ENCODE data around the gene CRB1.
"Not testable (repeated sequence)": the region's sequence is repeated elsewhere in the genome, so short reads cannot be mapped to it uniquely, and the experiment has no call there.

CRB1 gene

DNA sequence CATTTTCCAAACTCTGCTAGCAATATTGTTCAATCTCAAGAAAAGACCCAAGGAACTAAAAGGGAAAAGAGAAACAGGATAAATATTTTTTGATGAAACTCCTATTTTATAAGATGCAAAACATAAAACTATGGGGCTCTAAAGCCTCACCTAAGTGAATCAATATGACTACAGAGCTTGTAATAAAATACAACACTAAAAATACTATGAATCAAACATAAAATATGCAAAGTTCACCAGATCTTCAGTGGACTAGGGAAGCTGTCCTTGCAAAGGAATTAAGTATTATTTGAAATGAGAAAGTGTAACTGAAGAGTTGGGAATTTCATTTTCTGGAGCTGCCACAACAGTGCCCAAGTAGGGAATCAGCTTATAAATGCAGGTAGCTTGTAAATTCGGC is 124.5 kb downstream of the CRB1 start:
- Histone ChIP-seq H3K36me3 (ENCODE audit: control insufficient read depth in 2 of 2, insufficient read depth in 2 of 2, low read length in 2 of 2) (no peaks in the 10 kb centered on the region), H3K9ac (ENCODE audit: low read depth in 1 of 2, low read length in 2 of 2) (no peak overlapping the region), H3K9me3 (ENCODE audit: control insufficient read depth in 2 of 2, low read length in 2 of 2) (no peaks in the 10 kb centered on the region), H3K4me3 (ENCODE audit: low read length in 2 of 2) (no peak overlapping the region), H3K4me1 (ENCODE audit: control insufficient read depth in 2 of 2, insufficient read depth in 2 of 2, low read length in 2 of 2) (no peaks in the 10 kb centered on the region), H3K27ac (ENCODE audit: low read depth in 2 of 2, low read length in 2 of 2) (no peak overlapping the region), H3K27me3 (ENCODE audit: control insufficient read depth in 2 of 2, insufficient read depth in 2 of 2, low read length in 2 of 2) (no peaks in the 10 kb centered on the region)

DNA sequence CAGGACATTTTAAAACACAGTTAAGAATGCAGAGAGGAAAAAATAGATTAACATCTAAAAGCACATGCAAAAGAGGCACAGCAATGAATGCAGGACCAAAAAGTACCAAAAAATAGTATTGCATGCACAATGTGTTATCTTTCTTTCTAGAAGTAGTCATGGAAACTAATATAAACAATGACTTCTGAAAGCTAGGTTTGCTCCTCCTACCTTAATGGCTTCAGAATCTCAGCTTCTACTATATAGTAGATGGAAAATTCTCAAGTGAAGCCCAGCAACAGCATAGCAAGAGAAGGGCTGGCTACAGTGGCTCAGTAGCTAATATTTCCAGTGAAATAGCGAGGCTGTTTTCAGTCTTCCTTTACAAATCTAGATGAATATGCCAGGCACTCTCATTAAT is 125.1 kb downstream of the CRB1 start:
- no peak overlapping the region for H3K9ac ChIP-seq (ENCODE audit: low read depth in 1 of 2, low read length in 2 of 2)
- no peak overlapping the region for H3K27ac ChIP-seq (ENCODE audit: low read depth in 2 of 2, low read length in 2 of 2)
- no peaks in the 10 kb centered on the region for H3K9me3 ChIP-seq (ENCODE audit: control insufficient read depth in 2 of 2, low read length in 2 of 2)
- H3K4me1 ChIP-seq (ENCODE audit: control insufficient read depth in 2 of 2, insufficient read depth in 2 of 2, low read length in 2 of 2): no peaks in the 10 kb centered on the region
- no peaks in the 10 kb centered on the region for H3K27me3 ChIP-seq (ENCODE audit: control insufficient read depth in 2 of 2, insufficient read depth in 2 of 2, low read length in 2 of 2)
- H3K4me3 ChIP-seq (ENCODE audit: low read length in 2 of 2): no peak overlapping the region
- no peaks in the 10 kb centered on the region for H3K36me3 ChIP-seq (ENCODE audit: control insufficient read depth in 2 of 2, insufficient read depth in 2 of 2, low read length in 2 of 2)

GRCh38 chr1:197393772-197394171 is 125.7 kb downstream of the CRB1 start:
- Histone ChIP-seq H3K36me3 (ENCODE audit: control insufficient read depth in 2 of 2, insufficient read depth in 2 of 2, low read length in 2 of 2) (no peaks in the 10 kb centered on the region), H3K4me1 (ENCODE audit: control insufficient read depth in 2 of 2, insufficient read depth in 2 of 2, low read length in 2 of 2) (no peaks in the 10 kb centered on the region), H3K27ac (ENCODE audit: low read depth in 2 of 2, low read length in 2 of 2) (no peak overlapping the region), H3K9me3 (ENCODE audit: control insufficient read depth in 2 of 2, low read length in 2 of 2) (no peaks in the 10 kb centered on the region), H3K27me3 (ENCODE audit: control insufficient read depth in 2 of 2, insufficient read depth in 2 of 2, low read length in 2 of 2) (no peaks in the 10 kb centered on the region), H3K9ac (ENCODE audit: low read depth in 1 of 2, low read length in 2 of 2) (no peak overlapping the region), H3K4me3 (ENCODE audit: low read length in 2 of 2) (no peak overlapping the region)

DNA sequence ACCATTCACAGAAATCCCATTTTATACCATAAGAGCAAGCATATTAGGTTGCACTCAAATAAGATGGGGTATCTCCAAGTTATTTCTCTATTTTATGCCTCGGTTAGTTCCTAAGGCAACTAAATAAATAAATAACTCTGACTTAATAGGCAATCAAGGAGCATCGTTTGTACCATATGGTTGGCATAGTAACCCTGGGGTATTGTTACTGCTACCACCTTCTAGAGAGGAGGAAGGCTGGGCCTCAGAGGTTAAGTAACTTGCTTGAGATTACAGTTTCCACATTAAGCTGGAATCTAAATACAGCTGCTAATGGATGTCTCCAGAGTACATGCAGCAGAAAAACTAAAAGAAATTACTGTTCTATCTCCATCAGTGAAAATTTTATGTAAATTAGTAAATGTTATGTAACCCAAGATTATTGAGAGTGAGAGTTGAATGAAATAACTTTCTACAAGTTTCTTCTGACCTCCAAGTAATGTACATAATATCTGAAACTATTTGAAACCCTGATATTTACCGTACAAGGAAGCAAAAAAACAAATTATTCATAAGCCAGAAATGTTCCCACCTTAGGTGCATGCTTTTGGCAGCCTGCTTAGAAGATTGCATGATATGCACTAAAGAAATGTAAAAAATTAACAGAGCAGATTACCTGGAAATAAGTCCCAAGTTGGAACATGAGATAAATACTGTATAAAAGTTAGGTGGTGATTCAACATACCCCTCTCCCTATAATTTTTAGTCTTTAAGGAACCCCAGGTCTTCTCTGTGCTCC is 127.0 kb downstream of the CRB1 start:
- no peaks in the 10 kb centered on the region for H3K4me1 ChIP-seq (ENCODE audit: control insufficient read depth in 2 of 2, insufficient read depth in 2 of 2, low read length in 2 of 2)
- no peaks in the 10 kb centered on the region for H3K27me3 ChIP-seq (ENCODE audit: control insufficient read depth in 2 of 2, insufficient read depth in 2 of 2, low read length in 2 of 2)
- H3K36me3 ChIP-seq (ENCODE audit: control insufficient read depth in 2 of 2, insufficient read depth in 2 of 2, low read length in 2 of 2): no peaks in the 10 kb centered on the region
- no peak overlapping the region for H3K27ac ChIP-seq (ENCODE audit: low read depth in 2 of 2, low read length in 2 of 2)
- H3K9ac ChIP-seq (ENCODE audit: low read depth in 1 of 2, low read length in 2 of 2): no peak overlapping the region
- no peak overlapping the region for H3K4me3 ChIP-seq (ENCODE audit: low read length in 2 of 2)
- H3K9me3 ChIP-seq (ENCODE audit: control insufficient read depth in 2 of 2, low read length in 2 of 2): no peaks in the 10 kb centered on the region

DNA sequence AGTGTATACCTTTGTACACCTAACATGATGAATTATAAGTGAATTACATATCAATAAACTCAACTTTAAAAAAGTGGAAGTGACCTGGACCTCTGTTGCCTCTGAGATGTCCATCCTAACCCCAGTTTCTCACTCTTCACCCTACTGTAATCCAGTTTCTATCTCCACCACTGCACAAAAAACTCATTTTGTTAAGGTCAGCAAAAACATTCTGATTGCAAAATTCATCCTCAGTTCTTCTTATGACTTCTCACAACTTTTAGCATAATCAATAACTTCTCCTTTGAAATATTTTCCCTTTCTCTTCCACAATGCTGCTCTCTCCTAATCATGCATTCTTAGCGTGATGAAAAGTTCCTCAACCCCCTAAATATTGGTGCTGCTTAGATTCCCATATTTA is 129.8 kb downstream of the CRB1 start:
- Histone ChIP-seq H3K36me3 (ENCODE audit: control insufficient read depth in 2 of 2, insufficient read depth in 2 of 2, low read length in 2 of 2) (no peaks in the 10 kb centered on the region), H3K9me3 (ENCODE audit: control insufficient read depth in 2 of 2, low read length in 2 of 2) (no peaks in the 10 kb centered on the region), H3K27ac (ENCODE audit: low read depth in 2 of 2, low read length in 2 of 2) (no peak overlapping the region), H3K9ac (ENCODE audit: low read depth in 1 of 2, low read length in 2 of 2) (no peak overlapping the region), H3K4me3 (ENCODE audit: low read length in 2 of 2) (no peak overlapping the region), H3K27me3 (ENCODE audit: control insufficient read depth in 2 of 2, insufficient read depth in 2 of 2, low read length in 2 of 2) (no peaks in the 10 kb centered on the region), H3K4me1 (ENCODE audit: control insufficient read depth in 2 of 2, insufficient read depth in 2 of 2, low read length in 2 of 2) (no peaks in the 10 kb centered on the region)

DNA sequence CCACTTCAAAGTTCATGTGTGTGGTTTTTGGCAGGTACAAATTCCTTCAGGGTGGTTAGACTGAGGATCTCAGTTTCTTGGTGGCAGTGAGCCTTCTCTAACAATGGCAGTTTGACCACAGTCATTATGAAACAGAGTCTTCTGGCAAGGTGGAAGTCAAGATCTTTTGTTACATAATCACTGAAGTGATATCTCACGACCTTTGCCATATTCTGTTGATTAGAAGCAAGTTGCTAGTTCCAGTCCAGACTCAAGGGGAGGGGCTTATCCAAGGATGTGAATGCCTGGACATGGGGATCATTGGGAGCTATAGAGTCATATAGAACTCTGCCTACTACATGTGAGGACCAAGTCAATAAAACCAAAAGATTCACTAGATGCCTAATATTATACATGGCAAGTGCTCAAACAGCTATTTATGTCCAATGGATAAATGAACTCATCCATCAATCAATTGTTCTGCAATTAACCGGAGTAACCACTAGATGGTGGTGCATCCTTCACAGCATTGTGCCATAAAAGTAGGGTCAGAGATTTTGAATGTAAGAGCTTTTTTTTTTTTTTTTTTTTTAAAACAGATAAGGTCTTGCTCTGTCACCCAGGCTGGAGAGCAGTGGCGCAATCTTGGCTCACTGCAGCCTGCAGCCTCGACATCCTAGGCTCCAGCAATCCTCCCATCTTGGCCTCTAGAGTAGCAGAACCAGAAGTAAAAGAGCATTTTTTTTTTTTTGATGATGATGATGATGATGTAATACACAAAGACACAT is 131.9 kb downstream of the CRB1 start:
- Histone ChIP-seq H3K9ac (ENCODE audit: low read depth in 1 of 2, low read length in 2 of 2) (no peak overlapping the region), H3K27me3 (ENCODE audit: control insufficient read depth in 2 of 2, insufficient read depth in 2 of 2, low read length in 2 of 2) (no peaks in the 10 kb centered on the region), H3K4me3 (ENCODE audit: low read length in 2 of 2) (no peak overlapping the region), H3K9me3 (ENCODE audit: control insufficient read depth in 2 of 2, low read length in 2 of 2) (no peaks in the 10 kb centered on the region), H3K4me1 (ENCODE audit: control insufficient read depth in 2 of 2, insufficient read depth in 2 of 2, low read length in 2 of 2) (no peaks in the 10 kb centered on the region), H3K36me3 (ENCODE audit: control insufficient read depth in 2 of 2, insufficient read depth in 2 of 2, low read length in 2 of 2) (no peaks in the 10 kb centered on the region), H3K27ac (ENCODE audit: low read depth in 2 of 2, low read length in 2 of 2) (no peak overlapping the region)

- Histone ChIP-seq H3K36me3 (ENCODE audit: control insufficient read depth in 2 of 2, insufficient read depth in 2 of 2, low read length in 2 of 2) (no peaks in the 10 kb centered on the region), H3K9ac (ENCODE audit: low read depth in 1 of 2, low read length in 2 of 2) (no peak overlapping the region), H3K4me3 (ENCODE audit: low read length in 2 of 2) (no peak overlapping the region), H3K27ac (ENCODE audit: low read depth in 2 of 2, low read length in 2 of 2) (no peak overlapping the region), H3K4me1 (ENCODE audit: control insufficient read depth in 2 of 2, insufficient read depth in 2 of 2, low read length in 2 of 2) (no peaks in the 10 kb centered on the region), H3K9me3 (ENCODE audit: control insufficient read depth in 2 of 2, low read length in 2 of 2) (no peaks in the 10 kb centered on the region), H3K27me3 (ENCODE audit: control insufficient read depth in 2 of 2, insufficient read depth in 2 of 2, low read length in 2 of 2) (no peaks in the 10 kb centered on the region)
These were observed 132.5 kb downstream of the CRB1 start for GRCh38 chr1:197400522-197400902.

- no peaks in the 10 kb centered on the region for H3K9me3 ChIP-seq (ENCODE audit: control insufficient read depth in 2 of 2, low read length in 2 of 2)
- no peak overlapping the region for H3K9ac ChIP-seq (ENCODE audit: low read depth in 1 of 2, low read length in 2 of 2)
- H3K27ac ChIP-seq (ENCODE audit: low read depth in 2 of 2, low read length in 2 of 2): no peak overlapping the region
- no peaks in the 10 kb centered on the region for H3K36me3 ChIP-seq (ENCODE audit: control insufficient read depth in 2 of 2, insufficient read depth in 2 of 2, low read length in 2 of 2)
- no peak overlapping the region for H3K4me3 ChIP-seq (ENCODE audit: low read length in 2 of 2)
- no peaks in the 10 kb centered on the region for H3K27me3 ChIP-seq (ENCODE audit: control insufficient read depth in 2 of 2, insufficient read depth in 2 of 2, low read length in 2 of 2)
- no peaks in the 10 kb centered on the region for H3K4me1 ChIP-seq (ENCODE audit: control insufficient read depth in 2 of 2, insufficient read depth in 2 of 2, low read length in 2 of 2)
These were observed 134.1 kb downstream of the CRB1 start for GRCh38 chr1:197402189-197402588.

GRCh38 chr1:197404774-197405173 is 136.7 kb downstream of the CRB1 start:
- not testable (repeated sequence) for H3K9me3 ChIP-seq (ENCODE audit: control insufficient read depth in 2 of 2, low read length in 2 of 2); H3K4me3 ChIP-seq (ENCODE audit: low read length in 2 of 2)

DNA sequence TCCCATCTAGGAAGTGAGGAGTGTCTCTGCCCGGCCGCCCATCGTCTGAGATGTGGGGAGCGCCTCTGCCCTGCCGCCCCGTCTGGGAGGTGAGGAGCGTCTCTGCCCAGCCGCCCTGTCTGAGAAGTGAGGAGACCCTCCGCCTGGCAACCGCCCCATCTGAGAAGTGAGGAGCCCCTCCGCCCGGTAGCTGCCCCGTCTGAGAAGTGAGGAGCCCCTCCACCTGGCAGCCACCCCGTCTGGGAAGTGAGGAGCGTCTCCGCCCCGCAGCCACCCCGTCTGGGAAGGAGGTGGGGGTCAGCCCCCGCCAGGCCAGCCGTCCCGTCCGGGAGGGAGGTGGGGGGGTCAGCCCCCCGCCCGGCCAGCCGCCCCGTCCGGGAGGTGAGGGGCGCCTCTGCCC is 137.6 kb downstream of the CRB1 start:
- H3K27ac ChIP-seq (ENCODE audit: low read depth in 2 of 2, low read length in 2 of 2); H3K27me3 ChIP-seq (ENCODE audit: control insufficient read depth in 2 of 2, insufficient read depth in 2 of 2, low read length in 2 of 2); H3K4me3 ChIP-seq (ENCODE audit: low read length in 2 of 2); H3K4me1 ChIP-seq (ENCODE audit: control insufficient read depth in 2 of 2, insufficient read depth in 2 of 2, low read length in 2 of 2); H3K9me3 ChIP-seq (ENCODE audit: control insufficient read depth in 2 of 2, low read length in 2 of 2); H3K36me3 ChIP-seq (ENCODE audit: control insufficient read depth in 2 of 2, insufficient read depth in 2 of 2, low read length in 2 of 2); H3K9ac ChIP-seq (ENCODE audit: low read depth in 1 of 2, low read length in 2 of 2): not testable (repeated sequence)

More at GRCh38 chr1:197404774-197405173, 136.7 kb downstream of the CRB1 start:
- not testable (repeated sequence) for H3K27me3 ChIP-seq (ENCODE audit: control insufficient read depth in 2 of 2, insufficient read depth in 2 of 2, low read length in 2 of 2); H3K9ac ChIP-seq (ENCODE audit: low read depth in 1 of 2, low read length in 2 of 2); H3K36me3 ChIP-seq (ENCODE audit: control insufficient read depth in 2 of 2, insufficient read depth in 2 of 2, low read length in 2 of 2); H3K27ac ChIP-seq (ENCODE audit: low read depth in 2 of 2, low read length in 2 of 2); H3K4me1 ChIP-seq (ENCODE audit: control insufficient read depth in 2 of 2, insufficient read depth in 2 of 2, low read length in 2 of 2)
